ENCODE data around the gene RHBDF1.

DNA sequence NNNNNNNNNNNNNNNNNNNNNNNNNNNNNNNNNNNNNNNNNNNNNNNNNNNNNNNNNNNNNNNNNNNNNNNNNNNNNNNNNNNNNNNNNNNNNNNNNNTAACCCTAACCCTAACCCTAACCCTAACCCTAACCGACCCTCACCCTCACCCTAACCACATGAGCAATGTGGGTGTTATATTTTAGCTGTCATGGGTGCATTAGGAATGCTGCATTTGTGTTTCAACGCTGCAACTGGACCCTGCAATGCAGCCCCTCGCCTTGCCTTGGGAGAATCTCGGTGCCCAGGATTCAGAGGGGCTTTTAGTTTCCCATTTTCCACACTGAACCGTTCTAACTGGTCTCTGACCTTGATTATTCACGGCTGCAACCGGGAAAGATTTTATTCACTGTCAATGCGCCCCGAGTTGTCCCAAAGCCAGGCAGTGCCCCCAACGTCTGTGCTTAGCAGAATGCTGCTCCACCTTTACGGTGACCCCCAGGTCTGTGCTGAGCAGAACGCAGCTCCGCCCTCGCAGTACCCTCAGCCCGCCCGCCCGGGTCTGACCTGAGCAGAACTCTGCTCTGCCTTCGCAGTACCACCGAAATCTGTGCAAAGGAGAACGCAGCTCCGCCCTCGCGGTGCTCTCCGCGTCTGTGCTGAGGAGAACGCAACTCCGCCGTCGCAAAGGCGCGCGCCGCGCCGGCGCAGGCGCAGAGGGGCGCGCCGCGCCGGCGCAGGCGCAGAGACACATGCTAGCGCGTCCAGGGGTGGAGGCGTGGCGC, 62.3 kb downstream of the RHBDF1 start:
- TF ChIP-seq SNAI2 (CRISPR knock-in tag; IDR thresholded peaks at IDR 0.05) (no peak), OSR1 (CRISPR knock-in tag; IDR thresholded peaks at IDR 0.05) (no peak), TOX (CRISPR knock-in tag; IDR thresholded peaks at IDR 0.05; ENCODE audit: borderline replicate concordance) (no peak), CSDC2 (CRISPR knock-in tag; IDR thresholded peaks at IDR 0.05) (no peak), ZFP30 (CRISPR knock-in tag; IDR thresholded peaks at IDR 0.05) (no peak), ZNF8 (CRISPR knock-in tag; IDR thresholded peaks at IDR 0.05) (no peak)
- TF ChIP-seq, protein P1, sequence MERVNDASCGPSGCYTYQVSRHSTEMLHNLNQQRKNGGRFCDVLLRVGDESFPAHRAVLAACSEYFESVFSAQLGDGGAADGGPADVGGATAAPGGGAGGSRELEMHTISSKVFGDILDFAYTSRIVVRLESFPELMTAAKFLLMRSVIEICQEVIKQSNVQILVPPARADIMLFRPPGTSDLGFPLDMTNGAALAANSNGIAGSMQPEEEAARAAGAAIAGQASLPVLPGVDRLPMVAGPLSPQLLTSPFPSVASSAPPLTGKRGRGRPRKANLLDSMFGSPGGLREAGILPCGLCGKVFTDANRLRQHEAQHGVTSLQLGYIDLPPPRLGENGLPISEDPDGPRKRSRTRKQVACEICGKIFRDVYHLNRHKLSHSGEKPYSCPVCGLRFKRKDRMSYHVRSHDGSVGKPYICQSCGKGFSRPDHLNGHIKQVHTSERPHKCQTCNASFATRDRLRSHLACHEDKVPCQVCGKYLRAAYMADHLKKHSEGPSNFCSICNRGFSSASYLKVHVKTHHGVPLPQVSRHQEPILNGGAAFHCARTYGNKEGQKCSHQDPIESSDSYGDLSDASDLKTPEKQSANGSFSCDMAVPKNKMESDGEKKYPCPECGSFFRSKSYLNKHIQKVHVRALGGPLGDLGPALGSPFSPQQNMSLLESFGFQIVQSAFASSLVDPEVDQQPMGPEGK (CRISPR knock-in tag; IDR thresholded peaks at IDR 0.05; ENCODE audit: borderline replicate concordance), result no peak
- TF ChIP-seq, protein P2, sequence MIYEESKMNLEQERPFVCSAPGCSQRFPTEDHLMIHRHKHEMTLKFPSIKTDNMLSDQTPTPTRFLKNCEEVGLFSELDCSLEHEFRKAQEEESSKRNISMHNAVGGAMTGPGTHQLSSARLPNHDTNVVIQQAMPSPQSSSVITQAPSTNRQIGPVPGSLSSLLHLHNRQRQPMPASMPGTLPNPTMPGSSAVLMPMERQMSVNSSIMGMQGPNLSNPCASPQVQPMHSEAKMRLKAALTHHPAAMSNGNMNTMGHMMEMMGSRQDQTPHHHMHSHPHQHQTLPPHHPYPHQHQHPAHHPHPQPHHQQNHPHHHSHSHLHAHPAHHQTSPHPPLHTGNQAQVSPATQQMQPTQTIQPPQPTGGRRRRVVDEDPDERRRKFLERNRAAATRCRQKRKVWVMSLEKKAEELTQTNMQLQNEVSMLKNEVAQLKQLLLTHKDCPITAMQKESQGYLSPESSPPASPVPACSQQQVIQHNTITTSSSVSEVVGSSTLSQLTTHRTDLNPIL (CRISPR knock-in tag; IDR thresholded peaks at IDR 0.05; ENCODE audit: low read depth), result no peak
